T-helper 1 cell treated with Interleukin-12 subunit alpha and Interleukin-12 subunit beta and Interleukin-4 antibody, amounts not matched to agents 30 μg/mL and 1 μg/mL, for 36 hours (primary cell): ENCODE measurements around the gene COL18A1.
A peak's percentile ranks its signal among the peaks of the same experiment; 100 is the strongest.

ENCODE experiments used
- H3K27ac Mint-ChIP-seq: one replicate; pipeline ENCODE4 v1.8.0; 2021; ENCODE audit warnings: mild to moderate bottlenecking, mixed read lengths
- H3K27me3 Mint-ChIP-seq: one replicate; pipeline ENCODE4 v1.8.0; 2021; ENCODE audit warnings: low read depth, mixed read lengths
- H3K36me3 Mint-ChIP-seq: one replicate; pipeline ENCODE4 v1.8.0; 2021; ENCODE audit warnings: low read depth, mixed read lengths
- H3K4me1 Mint-ChIP-seq: one replicate; pipeline ENCODE4 v1.8.0; 2021; ENCODE audit warnings: low read depth, mixed read lengths
- H3K4me3 Mint-ChIP-seq: one replicate; pipeline ENCODE4 v1.8.0; 2021; ENCODE audit warnings: mild to moderate bottlenecking, moderate library complexity, mixed read lengths
- H3K9me3 Mint-ChIP-seq: one replicate; pipeline ENCODE4 v1.8.0; 2021; ENCODE audit warnings: mixed read lengths

The COL18A1 gene

GRCh38 chr21:45511661-45512431 lies 106.9 kb downstream of the COL18A1 start:
- Mint-ChIP-seq H3K36me3 (peaks cover 2% of the 10 kb centered on the region), H3K9me3 (no peaks in the 10 kb centered on the region), H3K4me3 (no peak overlapping the region), H3K27me3 (no peaks in the 10 kb centered on the region), H3K27ac (no peak overlapping the region), H3K4me1 (peaks cover 5% of the 10 kb centered on the region)

GRCh38 chr21:45512626-45513002 lies 107.6 kb downstream of the COL18A1 start:
- H3K27me3 Mint-ChIP-seq, result no peaks in the 10 kb centered on the region
- H3K4me3 Mint-ChIP-seq, result no peak overlapping the region
- no peaks in the 10 kb centered on the region for H3K9me3 Mint-ChIP-seq
- peaks cover 6% of the 10 kb centered on the region for H3K36me3 Mint-ChIP-seq
- H3K4me1 Mint-ChIP-seq, result peaks cover 8% of the 10 kb centered on the region
- no peak overlapping the region for H3K27ac Mint-ChIP-seq

GRCh38 chr21:45513003-45513717 lies 108.2 kb downstream of the COL18A1 start:
- H3K9me3 Mint-ChIP-seq, result peaks cover 5% of the 10 kb centered on the region
- H3K27me3 Mint-ChIP-seq, result no peaks in the 10 kb centered on the region
- peaks cover 13% of the 10 kb centered on the region for H3K4me1 Mint-ChIP-seq
- H3K36me3 Mint-ChIP-seq, result peaks cover 11% of the 10 kb centered on the region
- no peak overlapping the region for H3K4me3 Mint-ChIP-seq
- no peak overlapping the region for H3K27ac Mint-ChIP-seq

GRCh38 chr21:45513741-45514310 lies 108.9 kb downstream of the COL18A1 start:
- peaks cover 11% of the 10 kb centered on the region for H3K9me3 Mint-ChIP-seq
- H3K27me3 Mint-ChIP-seq, result no peaks in the 10 kb centered on the region
- H3K36me3 Mint-ChIP-seq, result peaks cover 17% of the 10 kb centered on the region
- no peak overlapping the region for H3K4me3 Mint-ChIP-seq
- peaks cover 19% of the 10 kb centered on the region for H3K4me1 Mint-ChIP-seq
- H3K27ac Mint-ChIP-seq, result no peak overlapping the region

GRCh38 chr21:45514311-45515021 lies 109.5 kb downstream of the COL18A1 start:
- no peaks in the 10 kb centered on the region for H3K27me3 Mint-ChIP-seq
- no peak overlapping the region for H3K4me3 Mint-ChIP-seq
- H3K4me1 Mint-ChIP-seq, result peaks cover 22% of the 10 kb centered on the region
- peaks cover 18% of the 10 kb centered on the region for H3K9me3 Mint-ChIP-seq
- H3K36me3 Mint-ChIP-seq, result peaks cover 24% of the 10 kb centered on the region
- no peak overlapping the region for H3K27ac Mint-ChIP-seq

- Mint-ChIP-seq H3K9me3 (peaks cover 27% of the 10 kb centered on the region), H3K4me3 (no peak overlapping the region), H3K27me3 (no peaks in the 10 kb centered on the region), H3K4me1 (peaks cover 25% of the 10 kb centered on the region), H3K36me3 (peaks cover 34% of the 10 kb centered on the region), H3K27ac (no peak overlapping the region)
Measured at GRCh38 chr21:45515241-45516061, 110.5 kb downstream of the COL18A1 start.

- Mint-ChIP-seq H3K36me3 (peaks cover 41% of the 10 kb centered on the region), H3K4me3 (no peak overlapping the region), H3K27ac (no peak overlapping the region), H3K9me3 (peaks cover 32% of the 10 kb centered on the region), H3K4me1 (peaks cover 25% of the 10 kb centered on the region), H3K27me3 (no peaks in the 10 kb centered on the region)
Measured at GRCh38 chr21:45516071-45516670, 111.2 kb downstream of the COL18A1 start.

- peaks cover 38% of the 10 kb centered on the region for H3K9me3 Mint-ChIP-seq
- no peak overlapping the region for H3K4me3 Mint-ChIP-seq
- H3K4me1 Mint-ChIP-seq, result peaks cover 22% of the 10 kb centered on the region
- no peak overlapping the region for H3K27ac Mint-ChIP-seq
- no peaks in the 10 kb centered on the region for H3K27me3 Mint-ChIP-seq
- H3K36me3 Mint-ChIP-seq, result peaks cover 46% of the 10 kb centered on the region
Measured at GRCh38 chr21:45516671-45517151, 111.7 kb downstream of the COL18A1 start.

- H3K27ac Mint-ChIP-seq, result peak overlapping the region; percentile 89
Measured at GRCh38 chr21:45517249-45518065, 112.5 kb downstream of the COL18A1 start.

GRCh38 chr21:45518742-45519141 lies 113.8 kb downstream of the COL18A1 start:
- Mint-ChIP-seq H3K4me1 (peaks cover 20% of the 10 kb centered on the region), H3K27me3 (no peaks in the 10 kb centered on the region), H3K36me3 (peaks cover 61% of the 10 kb centered on the region), H3K9me3 (peaks cover 53% of the 10 kb centered on the region), H3K4me3 (peak overlapping the region; percentile 8), H3K27ac (peak overlapping the region; percentile 89)

More at GRCh38 chr21:45517249-45518065, 112.5 kb downstream of the COL18A1 start:
- Mint-ChIP-seq H3K9me3 (peaks cover 45% of the 10 kb centered on the region), H3K36me3 (peaks cover 54% of the 10 kb centered on the region), H3K4me1 (peaks cover 22% of the 10 kb centered on the region), H3K27me3 (no peaks in the 10 kb centered on the region), H3K4me3 (peak overlapping the region; percentile 68)

GRCh38 chr21:45519182-45519581 lies 114.2 kb downstream of the COL18A1 start:
- Mint-ChIP-seq H3K4me3 (no peak overlapping the region), H3K36me3 (peaks cover 59% of the 10 kb centered on the region), H3K27me3 (no peaks in the 10 kb centered on the region), H3K4me1 (peaks cover 20% of the 10 kb centered on the region), H3K27ac (no peak overlapping the region), H3K9me3 (peaks cover 53% of the 10 kb centered on the region)

GRCh38 chr21:45521241-45521640 lies 116.3 kb downstream of the COL18A1 start:
- Mint-ChIP-seq H3K9me3 (peaks cover 53% of the 10 kb centered on the region), H3K36me3 (peaks cover 59% of the 10 kb centered on the region), H3K27ac (no peak overlapping the region), H3K4me3 (no peak overlapping the region), H3K27me3 (no peaks in the 10 kb centered on the region), H3K4me1 (peaks cover 20% of the 10 kb centered on the region)

- Mint-ChIP-seq H3K36me3 (peaks cover 61% of the 10 kb centered on the region), H3K4me1 (peaks cover 18% of the 10 kb centered on the region), H3K27ac (no peak overlapping the region), H3K27me3 (no peaks in the 10 kb centered on the region), H3K9me3 (peaks cover 53% of the 10 kb centered on the region), H3K4me3 (no peak overlapping the region)
Measured at GRCh38 chr21:45522381-45522780, 117.4 kb downstream of the COL18A1 start.
